NCI-H1417 treated with DMSO at 0.1 percent for 48 hours (cell line): ENCODE results near the gene NCAPD3.
"Not testable (repeated sequence)": the region's sequence is repeated elsewhere in the genome, so short reads cannot be mapped to it uniquely, and the experiment has no call there.

Source experiments
- DNase-seq: peaks from one replicate; lab custom pipeline; 2025; lab: John Stamatoyannopoulos, UW

The NCAPD3 gene

GRCh38 chr11:134226806-134227325 lies 3.1 kb upstream of the NCAPD3 start:
- no peak for DNase-seq

GRCh38 chr11:134224710-134225664 lies 1.2 kb upstream of the NCAPD3 start:
- DNase-seq, result peak; percentile 13

GRCh38 chr11:134223121-134223520 lies 646 bp downstream of the NCAPD3 start:
- DNase-seq, result no peak

- no peak for DNase-seq
Measured at GRCh38 chr11:134216816-134217215, 7.0 kb downstream of the NCAPD3 start.

GRCh38 chr11:134215836-134216235 lies 7.9 kb downstream of the NCAPD3 start:
- no peak for DNase-seq

GRCh38 chr11:134207538-134208239 lies 16.1 kb downstream of the NCAPD3 start:
- no peak for DNase-seq

GRCh38 chr11:134206185-134206584 lies 17.6 kb downstream of the NCAPD3 start:
- no peak for DNase-seq

- DNase-seq, result no peak
Measured at GRCh38 chr11:134205729-134206128, 18.0 kb downstream of the NCAPD3 start.

- no peak for DNase-seq
Measured at GRCh38 chr11:134202661-134203060, 21.1 kb downstream of the NCAPD3 start.

GRCh38 chr11:134200688-134201087 lies 23.1 kb downstream of the NCAPD3 start:
- no peak for DNase-seq

- no peak for DNase-seq
Measured at GRCh38 chr11:134199531-134199930, 24.2 kb downstream of the NCAPD3 start.

GRCh38 chr11:134196756-134197155 lies 27.0 kb downstream of the NCAPD3 start:
- DNase-seq, result no peak

GRCh38 chr11:134188092-134188491 lies 35.7 kb downstream of the NCAPD3 start:
- DNase-seq, result not testable (repeated sequence)

GRCh38 chr11:134181707-134182106 lies 42.1 kb downstream of the NCAPD3 start:
- DNase-seq, result no peak

GRCh38 chr11:134178032-134178674 lies 45.6 kb downstream of the NCAPD3 start:
- DNase-seq, result no peak

GRCh38 chr11:134176284-134176683 lies 47.5 kb downstream of the NCAPD3 start:
- DNase-seq, result no peak

- DNase-seq, result no peak
Measured at GRCh38 chr11:134173296-134173695, 50.5 kb downstream of the NCAPD3 start.

- DNase-seq, result no peak
Measured at GRCh38 chr11:134171951-134172350, 51.8 kb downstream of the NCAPD3 start.

GRCh38 chr11:134170919-134171281 lies 52.9 kb downstream of the NCAPD3 start:
- no peak for DNase-seq

- DNase-seq, result no peak
Measured at GRCh38 chr11:134170177-134170918, 53.4 kb downstream of the NCAPD3 start.

- DNase-seq, result no peak
Measured at GRCh38 chr11:134164490-134165370, 59.0 kb downstream of the NCAPD3 start.
